SK-N-SH treated with all-trans-retinoic acid at 6 μM for 48 hours (cell line): ENCODE data around the gene KANSL1L.
A peak's percentile ranks its signal among the peaks of the same experiment; 100 is the strongest.

Experiments used
- ATAC-seq: fragments of 200-7000 bp; cut with Tn5 transposase; 3 replicates; pipeline ENCODE4 v1.9.1; 2020; ENCODE audit warnings: mild to moderate bottlenecking, moderate library complexity
- BACH2 ChIP-seq: fragments of 250-450 bp; sonication (Bioruptor Pico); IDR thresholded peaks from 2 replicates; pipeline ENCODE4 v1.9.0; 2021; ENCODE audit warnings: mild to moderate bottlenecking, borderline replicate concordance
- CSDC2 ChIP-seq: fragments of 250-450 bp; sonication (Bioruptor Pico); IDR thresholded peaks from 2 replicates; pipeline ENCODE4 v1.5.0; 2020; ENCODE audit warnings: mild to moderate bottlenecking, moderate library complexity
- ESRRG ChIP-seq: fragments of 250-450 bp; sonication (Bioruptor Pico); IDR thresholded peaks from 2 replicates; pipeline ENCODE4 v1.6.1; 2021; ENCODE audit warnings: mild to moderate bottlenecking
- GLIS3 ChIP-seq: fragments of 250-450 bp; sonication (Bioruptor Pico); IDR thresholded peaks from 2 replicates; pipeline ENCODE4 v1.5.0; 2020; ENCODE audit warnings: mild to moderate bottlenecking, moderate library complexity
- ISL1 ChIP-seq: fragments of 250-450 bp; sonication (Bioruptor Pico); IDR thresholded peaks from 2 replicates; pipeline ENCODE4 v2.1.2; 2022; ENCODE audit warnings: mild to moderate bottlenecking, moderate library complexity
- OSR1 ChIP-seq: fragments of 250-450 bp; sonication (Bioruptor Pico); IDR thresholded peaks from 2 replicates; pipeline ENCODE4 v1.8.0; 2022; ENCODE audit warnings: moderate library complexity, mild to moderate bottlenecking, inconsistent platforms
- PPARA ChIP-seq: fragments of 250-450 bp; sonication (Bioruptor Pico); IDR thresholded peaks from 2 replicates; pipeline ENCODE4 v1.5.0; 2020; ENCODE audit warnings: mild to moderate bottlenecking, borderline replicate concordance
- RARB ChIP-seq: fragments of 250-450 bp; sonication (Bioruptor Pico); IDR thresholded peaks from 2 replicates; pipeline ENCODE4 v1.8.0; 2021; ENCODE audit warnings: mild to moderate bottlenecking, moderate library complexity
- TCF4 ChIP-seq: fragments of 250-450 bp; sonication (Bioruptor Pico); IDR thresholded peaks from 2 replicates; pipeline ENCODE4 v1.8.0; 2021; ENCODE audit warnings: mild to moderate bottlenecking, moderate library complexity, borderline replicate concordance
- TOX ChIP-seq: fragments of 250-450 bp; sonication (Bioruptor Pico); IDR thresholded peaks from 2 replicates; pipeline ENCODE4 v1.8.0; 2021; ENCODE audit warnings: mild to moderate bottlenecking, moderate library complexity, borderline replicate concordance
- TSHZ2 ChIP-seq: fragments of 250-450 bp; sonication (Bioruptor Pico); IDR thresholded peaks from 2 replicates; pipeline ENCODE4 v1.5.0; 2020; ENCODE audit warnings: mild to moderate bottlenecking, moderate library complexity
- ZC3H10 ChIP-seq: fragments of 250-450 bp; sonication (Bioruptor Pico); IDR thresholded peaks from 2 replicates; pipeline ENCODE4 v1.5.1; 2021; ENCODE audit warnings: mild to moderate bottlenecking, moderate library complexity
- ZFP3 ChIP-seq: fragments of 250-450 bp; sonication (Bioruptor Pico); IDR thresholded peaks from 2 replicates; pipeline ENCODE4 v1.5.0; 2020; ENCODE audit warnings: mild to moderate bottlenecking, moderate library complexity
- ZFP30 ChIP-seq: fragments of 450-650 bp; formaldehyde crosslinking; IDR thresholded peaks from 2 replicates; pipeline ENCODE4 v1.5.0; 2022; ENCODE audit warnings: mild to moderate bottlenecking, moderate library complexity
- ZNF565 ChIP-seq: fragments of 450-650 bp; formaldehyde crosslinking; conservative IDR thresholded peaks from 2 replicates; pipeline ENCODE4 v1.5.0; 2020; ENCODE audit warnings: low read depth, mild to moderate bottlenecking, moderate library complexity
- ZNF70 ChIP-seq: fragments of 450-650 bp; formaldehyde crosslinking; IDR thresholded peaks from 2 replicates; pipeline ENCODE4 v1.5.0; 2020; ENCODE audit warnings: mild to moderate bottlenecking, moderate library complexity
- ZNF8 ChIP-seq: fragments of 450-650 bp; formaldehyde crosslinking; IDR thresholded peaks from 2 replicates; pipeline ENCODE4 v1.5.0; 2020; ENCODE audit warnings: mild to moderate bottlenecking, moderate library complexity
- TF ChIP-seq, protein P1 (sequence below): fragments of 250-450 bp; sonication (Bioruptor Pico); IDR thresholded peaks from 2 replicates; pipeline ENCODE4 v1.5.1; 2020; ENCODE audit warnings: low read depth, mild to moderate bottlenecking, moderate library complexity
- TF ChIP-seq, protein P2 (sequence below): fragments of 250-450 bp; sonication (Bioruptor Pico); IDR thresholded peaks from 2 replicates; pipeline ENCODE4 v1.5.1; 2021; ENCODE audit warnings: mild to moderate bottlenecking, moderate library complexity
- TF ChIP-seq, protein P3 (sequence below): fragments of 250-450 bp; sonication (Bioruptor Pico); IDR thresholded peaks from 2 replicates; pipeline ENCODE4 v1.8.0; 2021; ENCODE audit warnings: low read depth, mild to moderate bottlenecking, moderate library complexity, borderline replicate concordance

Gene KANSL1L

GRCh38 chr2:210170196-210170445 lies 1.1 kb downstream of the KANSL1L start:
- no peak for ATAC-seq
- TF ChIP-seq ESRRG = no peak
- TF ChIP-seq ZNF70 (CRISPR knock-in tag) = no peak
- no peak for TF ChIP-seq CSDC2
- TF ChIP-seq, protein P1, sequence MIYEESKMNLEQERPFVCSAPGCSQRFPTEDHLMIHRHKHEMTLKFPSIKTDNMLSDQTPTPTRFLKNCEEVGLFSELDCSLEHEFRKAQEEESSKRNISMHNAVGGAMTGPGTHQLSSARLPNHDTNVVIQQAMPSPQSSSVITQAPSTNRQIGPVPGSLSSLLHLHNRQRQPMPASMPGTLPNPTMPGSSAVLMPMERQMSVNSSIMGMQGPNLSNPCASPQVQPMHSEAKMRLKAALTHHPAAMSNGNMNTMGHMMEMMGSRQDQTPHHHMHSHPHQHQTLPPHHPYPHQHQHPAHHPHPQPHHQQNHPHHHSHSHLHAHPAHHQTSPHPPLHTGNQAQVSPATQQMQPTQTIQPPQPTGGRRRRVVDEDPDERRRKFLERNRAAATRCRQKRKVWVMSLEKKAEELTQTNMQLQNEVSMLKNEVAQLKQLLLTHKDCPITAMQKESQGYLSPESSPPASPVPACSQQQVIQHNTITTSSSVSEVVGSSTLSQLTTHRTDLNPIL = no peak
- no peak for TF ChIP-seq RARB (CRISPR knock-in tag)
- no peak for TF ChIP-seq ZNF8 (CRISPR knock-in tag)
- no peak for TF ChIP-seq ZFP3 (CRISPR knock-in tag)
- no peak for TF ChIP-seq TOX

DNA sequence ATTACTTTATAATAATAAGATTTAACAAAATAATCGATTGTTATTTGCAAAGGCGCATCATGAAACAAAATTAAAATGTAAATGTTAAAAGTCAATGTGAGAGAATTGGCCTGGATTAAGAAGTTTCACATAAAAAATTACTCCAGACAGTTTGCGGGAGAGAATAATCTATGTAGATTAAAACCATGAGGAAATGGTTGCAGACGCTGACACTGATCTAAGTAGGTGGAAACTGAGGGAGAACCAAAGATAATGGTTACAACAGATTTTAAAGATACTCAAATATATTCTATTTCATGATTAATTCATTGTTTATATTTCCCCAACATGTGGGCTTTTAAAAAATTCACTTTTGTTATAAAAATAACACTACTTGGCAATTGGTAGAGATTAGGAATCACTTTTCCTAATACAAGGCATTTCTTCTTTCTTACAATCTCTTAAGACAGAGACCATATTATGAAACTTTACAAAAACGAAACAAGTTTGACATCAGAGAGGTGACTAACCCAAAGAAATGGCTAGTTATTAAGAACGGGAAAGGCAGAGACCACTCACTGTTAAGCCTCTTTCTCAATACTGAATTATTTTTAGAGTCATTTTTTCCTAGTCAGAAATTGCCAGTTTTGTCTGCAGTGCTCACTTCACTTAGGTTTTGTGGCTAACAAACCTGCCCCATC lies 1.6 kb downstream of the KANSL1L start:
- no peak for TF ChIP-seq ESRRG
- TF ChIP-seq ISL1 (CRISPR knock-in tag) = no peak
- TF ChIP-seq ZNF70 (CRISPR knock-in tag) = no peak
- no peak for TF ChIP-seq CSDC2
- TF ChIP-seq RARB (CRISPR knock-in tag) = no peak
- no peak for TF ChIP-seq GLIS3 (CRISPR knock-in tag)
- no peak for TF ChIP-seq PPARA (CRISPR knock-in tag)
- no peak for TF ChIP-seq ZNF8 (CRISPR knock-in tag)
- TF ChIP-seq TCF4 (CRISPR knock-in tag) = no peak
- TF ChIP-seq ZC3H10 (CRISPR knock-in tag) = no peak
- ATAC-seq = peak; percentile 23

- TF ChIP-seq ISL1 (CRISPR knock-in tag) (peak; percentile 46; the same call in 1 of the 2 replicates), PPARA (CRISPR knock-in tag) (no peak), CSDC2 (no peak), ZFP30 (CRISPR knock-in tag) (no peak)
- no peak for ATAC-seq
These were observed 4.0 kb downstream of the KANSL1L start for GRCh38 chr2:210167227-210167626.

DNA sequence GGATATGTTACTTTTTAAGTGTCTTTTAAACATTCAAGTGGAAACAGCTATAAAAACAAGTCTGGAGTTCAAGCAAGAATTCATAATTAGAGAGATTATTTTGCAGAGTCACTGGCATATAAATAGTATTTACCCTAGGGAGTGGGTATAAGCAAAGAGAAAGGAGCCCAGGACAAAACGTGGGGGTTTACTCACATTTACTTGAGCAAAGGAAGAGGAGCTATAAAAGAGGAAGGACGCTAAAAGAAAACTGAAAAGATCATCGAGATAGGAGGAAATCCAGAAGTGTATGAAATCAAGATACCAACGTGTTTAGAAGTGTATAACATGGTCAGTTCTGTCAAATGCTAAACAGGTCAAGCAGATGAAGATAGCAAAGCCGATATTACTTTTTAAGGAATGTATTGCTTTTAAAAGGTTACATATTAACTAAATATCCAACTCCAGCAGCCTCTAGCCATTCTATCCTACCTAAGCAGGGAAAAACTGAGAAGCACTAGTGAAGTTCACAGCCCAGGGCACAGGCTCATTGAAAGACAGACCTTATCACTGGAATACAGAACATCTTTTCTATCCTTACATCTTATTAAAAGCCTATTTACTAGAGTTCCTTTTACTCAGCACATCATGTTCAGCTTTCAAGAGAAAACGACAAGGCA lies 8.6 kb downstream of the KANSL1L start:
- no peak for TF ChIP-seq ZNF565
- no peak for TF ChIP-seq ISL1 (CRISPR knock-in tag)
- no peak for TF ChIP-seq ESRRG
- TF ChIP-seq, protein P2, sequence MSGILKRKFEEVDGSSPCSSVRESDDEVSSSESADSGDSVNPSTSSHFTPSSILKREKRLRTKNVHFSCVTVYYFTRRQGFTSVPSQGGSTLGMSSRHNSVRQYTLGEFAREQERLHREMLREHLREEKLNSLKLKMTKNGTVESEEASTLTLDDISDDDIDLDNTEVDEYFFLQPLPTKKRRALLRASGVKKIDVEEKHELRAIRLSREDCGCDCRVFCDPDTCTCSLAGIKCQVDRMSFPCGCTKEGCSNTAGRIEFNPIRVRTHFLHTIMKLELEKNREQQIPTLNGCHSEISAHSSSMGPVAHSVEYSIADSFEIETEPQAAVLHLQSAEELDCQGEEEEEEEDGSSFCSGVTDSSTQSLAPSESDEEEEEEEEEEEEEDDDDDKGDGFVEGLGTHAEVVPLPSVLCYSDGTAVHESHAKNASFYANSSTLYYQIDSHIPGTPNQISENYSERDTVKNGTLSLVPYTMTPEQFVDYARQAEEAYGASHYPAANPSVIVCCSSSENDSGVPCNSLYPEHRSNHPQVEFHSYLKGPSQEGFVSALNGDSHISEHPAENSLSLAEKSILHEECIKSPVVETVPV = no peak
- no peak for TF ChIP-seq TCF4 (CRISPR knock-in tag)
- no peak for TF ChIP-seq GLIS3 (CRISPR knock-in tag)
- no peak for TF ChIP-seq ZNF8 (CRISPR knock-in tag)
- no peak for TF ChIP-seq OSR1 (CRISPR knock-in tag)
- TF ChIP-seq, protein P1 = no peak
- TF ChIP-seq TOX = no peak
- no peak for TF ChIP-seq PPARA (CRISPR knock-in tag)
- no peak for TF ChIP-seq BACH2
- no peak for TF ChIP-seq ZFP30 (CRISPR knock-in tag)
- no peak for TF ChIP-seq TSHZ2 (CRISPR knock-in tag)
- no peak for TF ChIP-seq ZNF70 (CRISPR knock-in tag)
- TF ChIP-seq, protein P3, sequence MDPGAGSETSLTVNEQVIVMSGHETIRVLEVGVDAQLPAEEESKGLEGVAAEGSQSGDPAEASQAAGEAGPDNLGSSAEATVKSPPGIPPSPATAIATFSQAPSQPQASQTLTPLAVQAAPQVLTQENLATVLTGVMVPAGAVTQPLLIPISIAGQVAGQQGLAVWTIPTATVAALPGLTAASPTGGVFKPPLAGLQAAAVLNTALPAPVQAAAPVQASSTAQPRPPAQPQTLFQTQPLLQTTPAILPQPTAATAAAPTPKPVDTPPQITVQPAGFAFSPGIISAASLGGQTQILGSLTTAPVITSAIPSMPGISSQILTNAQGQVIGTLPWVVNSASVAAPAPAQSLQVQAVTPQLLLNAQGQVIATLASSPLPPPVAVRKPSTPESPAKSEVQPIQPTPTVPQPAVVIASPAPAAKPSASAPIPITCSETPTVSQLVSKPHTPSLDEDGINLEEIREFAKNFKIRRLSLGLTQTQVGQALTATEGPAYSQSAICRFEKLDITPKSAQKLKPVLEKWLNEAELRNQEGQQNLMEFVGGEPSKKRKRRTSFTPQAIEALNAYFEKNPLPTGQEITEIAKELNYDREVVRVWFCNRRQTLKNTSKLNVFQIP (CRISPR knock-in tag) = no peak
- TF ChIP-seq RARB (CRISPR knock-in tag) = no peak
- TF ChIP-seq CSDC2 = no peak
- ATAC-seq = no peak; the same call in 2 of the 3 replicates
